ENCODE data around the gene TRIM65. TPM values are rescaled to one million over a fixed set of nuclear protein-coding genes. Genes with fewer than 3 reads are reported as not detected.
A peak's percentile ranks its signal among the peaks of the same experiment; 100 is the strongest.

The TRIM65 gene
- total RNA-seq = 1 to 10 TPM; 8.4 to 9.9 TPM
- long read RNA-seq = 0 reads

GRCh38 chr17:75896415-75897159, at the start of gene TRIM65:
Gene TRIM65 (minus strand): TSS chr17:75896951. CDS start chr17:75896937, 14 bp downstream.
- intact Hi-C loops (cut with DNase I) = loop anchor here in 1 of 2 donors (10.0 kb wide), 1 partner anchor 132 kb away; the partner anchor contains the start of gene GALK1
- ATAC-seq (peak; percentile 85 to 91), DNase-seq (peak; percentile 92)

- DNase-seq (no peak), ATAC-seq (no peak)
- intact Hi-C loops (cut with DNase I) = no loop called here
These were observed 48.5 kb upstream of the TRIM65 start for GRCh38 chr17:75945211-75945610.

- ATAC-seq = no peak
These were observed 46.7 kb upstream of the TRIM65 start for GRCh38 chr17:75943491-75943890.

GRCh38 chr17:75942473-75942872, 45.7 kb upstream of the TRIM65 start:
- ATAC-seq = no peak
- intact Hi-C loops (cut with DNase I) = loop anchor here in 1 of 2 donors (5.0 kb wide), 1 partner anchor 35 kb away; the partner anchor contains the start of genes ACOX1 and TEN1
- DNase-seq = no peak

More at GRCh38 chr17:75943491-75943890, 46.7 kb upstream of the TRIM65 start:
- DNase-seq = no peak
- intact Hi-C loops (cut with DNase I) = loop anchor here in 1 of 2 donors (5.0 kb wide), 1 partner anchor 34 kb away; the partner anchor contains the start of genes ACOX1 and TEN1

- DNase-seq (no peak), ATAC-seq (no peak)
- intact Hi-C loops (cut with DNase I) = loop anchor here in 1 of 2 donors (5.0 kb wide), 1 partner anchor 36 kb away; the partner anchor contains the start of genes ACOX1 and TEN1
These were observed 44.7 kb upstream of the TRIM65 start for GRCh38 chr17:75941442-75941819.

GRCh38 chr17:75940727-75941441, 44.1 kb upstream of the TRIM65 start, which contains the start of gene FBF1:
Gene FBF1 (minus strand): TSS chr17:75941042. CDS start chr17:75938149, 2,893 bp downstream.
- ATAC-seq (peak; percentile 99), DNase-seq (peak; percentile 96)
- intact Hi-C loops (cut with DNase I) = loop anchor here in 1 of 2 donors (5.0 kb wide), 1 partner anchor 36 kb away; the partner anchor contains the start of genes ACOX1 and TEN1

- ATAC-seq (no peak), DNase-seq (no peak)
- intact Hi-C loops (cut with DNase I) = no loop called here
These were observed 40.9 kb upstream of the TRIM65 start for GRCh38 chr17:75937652-75938051.

GRCh38 chr17:75933808-75934207, 37.1 kb upstream of the TRIM65 start:
- intact Hi-C loops (cut with DNase I) = no loop called here
- DNase-seq (no peak), ATAC-seq (no peak)

- DNase-seq = no peak
- intact Hi-C loops (cut with DNase I) = no loop called here
- no peak for ATAC-seq
These were observed 36.1 kb upstream of the TRIM65 start for GRCh38 chr17:75932852-75933251.

GRCh38 chr17:75931062-75931461, 34.3 kb upstream of the TRIM65 start:
- DNase-seq (no peak), ATAC-seq (no peak)
- intact Hi-C loops (cut with DNase I) = no loop called here

GRCh38 chr17:75927286-75927922, 30.7 kb upstream of the TRIM65 start:
- DNase-seq (no peak), ATAC-seq (peak in 1 of 2 donors; percentile 16)
- intact Hi-C loops (cut with DNase I) = no loop called here

GRCh38 chr17:75926456-75926855, 29.7 kb upstream of the TRIM65 start:
- no peak for ATAC-seq
- DNase-seq = no peak
- intact Hi-C loops (cut with DNase I) = no loop called here

GRCh38 chr17:75925912-75926311, 29.2 kb upstream of the TRIM65 start:
- no peak for ATAC-seq
- DNase-seq = no peak
- intact Hi-C loops (cut with DNase I) = no loop called here

GRCh38 chr17:75925103-75925502, 28.4 kb upstream of the TRIM65 start:
- intact Hi-C loops (cut with DNase I) = no loop called here
- no peak for ATAC-seq

GRCh38 chr17:75922963-75923874, 26.5 kb upstream of the TRIM65 start:
- intact Hi-C loops (cut with DNase I) = no loop called here
- ATAC-seq (peak in 1 of 2 donors; percentile 58), DNase-seq (no peak)

More at GRCh38 chr17:75925103-75925502, 28.4 kb upstream of the TRIM65 start:
- DNase-seq = no peak

- no peak for DNase-seq
- intact Hi-C loops (cut with DNase I) = no loop called here
- peak; percentile 36 to 41 for ATAC-seq
These were observed 25.6 kb upstream of the TRIM65 start for GRCh38 chr17:75922173-75922961.

- intact Hi-C loops (cut with DNase I) = no loop called here
- DNase-seq (no peak), ATAC-seq (no peak)
These were observed 24.8 kb upstream of the TRIM65 start for GRCh38 chr17:75921596-75921995.

Measured in left cardiac atrium (tissue), 4 donors.